OCI-LY3 (cell line): ENCODE measurements around the gene OVOL3.

Experiments used
- EZH2phosphoT487 ChIP-seq: fragments of 200-600 bp; shearing (Covaris generic); IDR thresholded peaks from 2 replicates; pipeline ENCODE4 v1.6.1; 2018; ENCODE audit warnings: antibody characterized with exemption, mixed run types, low read depth
- TF ChIP-seq, protein P1 (sequence below): fragments of 200-600, 300-600 bp; sonication (generic); IDR thresholded peaks from 2 replicates; pipeline ENCODE4 v1.5.1; 2014; ENCODE audit warnings: antibody characterized with exemption, low read length, low read depth

DNA sequence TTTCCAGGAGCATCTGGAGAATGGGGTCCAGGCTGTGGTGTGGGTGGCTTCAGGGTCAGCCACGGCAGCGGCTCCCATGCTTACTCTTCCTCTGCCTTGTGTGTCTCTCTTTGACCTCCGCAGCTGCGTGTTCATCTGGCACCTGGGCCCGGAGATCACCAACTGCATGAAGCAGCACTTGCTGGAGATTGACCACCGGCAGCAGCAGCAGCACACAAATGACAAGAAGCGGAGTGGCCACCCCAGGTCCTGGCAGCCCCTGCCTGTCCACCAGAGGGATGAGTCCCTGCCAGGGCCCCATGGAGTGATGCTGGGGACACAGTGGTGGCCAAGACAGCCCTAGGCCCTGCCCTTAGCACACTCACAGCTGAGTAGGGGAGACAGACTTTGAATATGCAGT lies 18.4 kb upstream of the OVOL3 start:
- TF ChIP-seq, protein P1, sequence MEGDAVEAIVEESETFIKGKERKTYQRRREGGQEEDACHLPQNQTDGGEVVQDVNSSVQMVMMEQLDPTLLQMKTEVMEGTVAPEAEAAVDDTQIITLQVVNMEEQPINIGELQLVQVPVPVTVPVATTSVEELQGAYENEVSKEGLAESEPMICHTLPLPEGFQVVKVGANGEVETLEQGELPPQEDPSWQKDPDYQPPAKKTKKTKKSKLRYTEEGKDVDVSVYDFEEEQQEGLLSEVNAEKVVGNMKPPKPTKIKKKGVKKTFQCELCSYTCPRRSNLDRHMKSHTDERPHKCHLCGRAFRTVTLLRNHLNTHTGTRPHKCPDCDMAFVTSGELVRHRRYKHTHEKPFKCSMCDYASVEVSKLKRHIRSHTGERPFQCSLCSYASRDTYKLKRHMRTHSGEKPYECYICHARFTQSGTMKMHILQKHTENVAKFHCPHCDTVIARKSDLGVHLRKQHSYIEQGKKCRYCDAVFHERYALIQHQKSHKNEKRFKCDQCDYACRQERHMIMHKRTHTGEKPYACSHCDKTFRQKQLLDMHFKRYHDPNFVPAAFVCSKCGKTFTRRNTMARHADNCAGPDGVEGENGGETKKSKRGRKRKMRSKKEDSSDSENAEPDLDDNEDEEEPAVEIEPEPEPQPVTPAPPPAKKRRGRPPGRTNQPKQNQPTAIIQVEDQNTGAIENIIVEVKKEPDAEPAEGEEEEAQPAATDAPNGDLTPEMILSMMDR: no peak
- no peak for TF ChIP-seq EZH2phosphoT487
